Fibroblast of lung (primary cell): ENCODE data around the gene PIR. TPM values are rescaled to one million over a fixed set of nuclear protein-coding genes. Genes with fewer than 3 reads are reported as not detected.
A peak's percentile ranks its signal among the peaks of the same experiment; 100 is the strongest.

Source experiments
- DNase-seq, 2 donors: peaks; one replicate each; pipeline versions ENCODE4 v3.0.0 to v3.0.0-alpha.2; 2010; ENCODE audit warnings: low read depth in 2 of 2
- H2AFZ ChIP-seq: 2 replicates; pipeline ENCODE4 v1.5.1; 2012; ENCODE audit warnings: low read length, control low read depth, inconsistent platforms
- H3K27ac ChIP-seq: 2 replicates; pipeline ENCODE4 v1.5.1; 2011; ENCODE audit warnings: low read length, control low read depth; ENCODE audit not compliant: insufficient read depth
- H3K27me3 ChIP-seq: 2 replicates; pipeline ENCODE4 v1.5.1; 2011; ENCODE audit warnings: mild to moderate bottlenecking, low read length; ENCODE audit not compliant: control insufficient read depth, insufficient read depth
- H3K36me3 ChIP-seq: 2 replicates; pipeline ENCODE4 v1.5.1; 2011; ENCODE audit warnings: low read length; ENCODE audit not compliant: control insufficient read depth, insufficient read depth
- H3K4me1 ChIP-seq: 2 replicates; pipeline ENCODE4 v1.5.1; 2011; ENCODE audit warnings: low read length; ENCODE audit not compliant: control insufficient read depth, insufficient read depth; ENCODE audit errors: extremely low read depth
- H3K4me2 ChIP-seq: 2 replicates; pipeline ENCODE4 v1.5.1; 2011; ENCODE audit warnings: low read length, control low read depth; ENCODE audit not compliant: insufficient read depth; ENCODE audit errors: extremely low read depth
- H3K4me3 ChIP-seq, 4 experiments: fragments of 200-600 bp in 1 of 4; sonication (generic) in 1 of 4; replicated peaks in 1 of 4; 2 replicates each; pipeline ENCODE4 v1.5.1; 2011 to 2016; ENCODE audit warnings: low read length in 4 of 4, low read depth in 3 of 4, mild to moderate bottlenecking in 3 of 4, control low read depth in 2 of 4, inconsistent platforms in 1 of 4, mixed read lengths in 1 of 4; ENCODE audit not compliant: insufficient read depth in 1 of 4; ENCODE audit errors: control extremely low read depth in 1 of 4
- H3K79me2 ChIP-seq: 2 replicates; pipeline ENCODE4 v1.5.1; 2012; ENCODE audit warnings: mild to moderate bottlenecking, low read length, inconsistent platforms; ENCODE audit not compliant: control insufficient read depth, insufficient read depth
- H3K9ac ChIP-seq: 2 replicates; pipeline ENCODE4 v1.5.1; 2011; ENCODE audit warnings: mild to moderate bottlenecking, low read length, control low read depth; ENCODE audit not compliant: insufficient read depth
- H3K9me3 ChIP-seq: 2 replicates; pipeline ENCODE4 v1.5.1; 2012; ENCODE audit warnings: low read depth, low read length; ENCODE audit not compliant: control insufficient read depth, insufficient read depth
- H4K20me1 ChIP-seq: 2 replicates; pipeline ENCODE4 v1.5.1; 2011; ENCODE audit warnings: low read length; ENCODE audit not compliant: control insufficient read depth, insufficient read depth; ENCODE audit errors: extremely low read depth
- EZH2 ChIP-seq: IDR thresholded peaks from 2 replicates; pipeline ENCODE4 v1.5.1; 2012; ENCODE audit warnings: low read length, control low read depth, mild to moderate bottlenecking; ENCODE audit errors: missing control alignments
- polyA plus RNA-seq, 2 donors: library from polyadenylated mRNA; depleted of rRNA in 1 of 2; stranded (reverse) in 1 of 2; unstranded in 1 of 2; fragments of >200 nt; gene quantifications; 2 replicates each; pipeline ENCODE4 v1.2.1, GENCODE V29; 2011 to 2012; ENCODE audit warnings: missing spikeins in 1 of 2
- total RNA-seq: library from RNA; depleted of rRNA; stranded (reverse); fragments of >200 nt; gene quantifications from 2 replicates; pipeline ENCODE4 v1.2.1, GENCODE V29; 2014
- TF ChIP-seq, protein P1 (sequence below), 2 donors: IDR thresholded peaks in 1 of 2; conservative IDR thresholded peaks in 1 of 2; 1 replicate in 1 of 2; 2 replicates in 1 of 2; pipeline ENCODE4 v1.5.1; 2011 to 2012; ENCODE audit warnings: low read length in 2 of 2, control low read depth in 1 of 2, inconsistent platforms in 1 of 2, low read depth in 1 of 2, mild to moderate bottlenecking in 1 of 2

The PIR gene
- total and polyA plus RNA-seq, 2 donors (not counting 1 experiment from before 2014, with no cell fraction given) = 17.0 to 19.9 TPM

DNA sequence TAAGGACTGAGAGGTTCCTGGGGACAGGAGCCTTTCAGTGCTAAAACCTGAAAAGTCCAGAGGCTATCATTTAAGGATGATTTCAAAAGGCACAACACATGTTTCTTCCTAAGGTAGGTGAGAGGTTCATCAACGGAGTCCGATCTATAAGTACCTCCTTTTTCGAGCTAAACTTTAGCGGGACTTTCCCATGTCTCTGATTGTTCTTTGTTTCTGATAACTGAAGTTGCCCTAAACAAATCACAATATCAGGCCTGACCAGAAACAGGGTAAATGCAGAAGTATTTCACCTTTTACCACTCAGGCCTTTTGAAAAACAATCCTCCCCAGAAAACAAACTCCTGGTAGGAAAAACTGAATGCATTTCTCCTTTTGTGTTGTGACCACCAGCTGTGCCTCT, 17.6 kb downstream of the PIR start:
- no peaks in the 10 kb centered on the region for H3K27me3 ChIP-seq
- H3K36me3 ChIP-seq = no peaks in the 10 kb centered on the region
- no peak for DNase-seq
- no peak overlapping the region for H3K27ac ChIP-seq
- H3K4me1 ChIP-seq = no peaks in the 10 kb centered on the region
- TF ChIP-seq, protein P1, sequence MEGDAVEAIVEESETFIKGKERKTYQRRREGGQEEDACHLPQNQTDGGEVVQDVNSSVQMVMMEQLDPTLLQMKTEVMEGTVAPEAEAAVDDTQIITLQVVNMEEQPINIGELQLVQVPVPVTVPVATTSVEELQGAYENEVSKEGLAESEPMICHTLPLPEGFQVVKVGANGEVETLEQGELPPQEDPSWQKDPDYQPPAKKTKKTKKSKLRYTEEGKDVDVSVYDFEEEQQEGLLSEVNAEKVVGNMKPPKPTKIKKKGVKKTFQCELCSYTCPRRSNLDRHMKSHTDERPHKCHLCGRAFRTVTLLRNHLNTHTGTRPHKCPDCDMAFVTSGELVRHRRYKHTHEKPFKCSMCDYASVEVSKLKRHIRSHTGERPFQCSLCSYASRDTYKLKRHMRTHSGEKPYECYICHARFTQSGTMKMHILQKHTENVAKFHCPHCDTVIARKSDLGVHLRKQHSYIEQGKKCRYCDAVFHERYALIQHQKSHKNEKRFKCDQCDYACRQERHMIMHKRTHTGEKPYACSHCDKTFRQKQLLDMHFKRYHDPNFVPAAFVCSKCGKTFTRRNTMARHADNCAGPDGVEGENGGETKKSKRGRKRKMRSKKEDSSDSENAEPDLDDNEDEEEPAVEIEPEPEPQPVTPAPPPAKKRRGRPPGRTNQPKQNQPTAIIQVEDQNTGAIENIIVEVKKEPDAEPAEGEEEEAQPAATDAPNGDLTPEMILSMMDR (conservative IDR thresholded peaks at IDR 0.05 in 1 of 2, IDR thresholded peaks at IDR 0.05 in 1 of 2; ENCODE audit: low read depth in 1 of 2, low read length in 2 of 2) = no peak
- TF ChIP-seq EZH2 = no peak
- H3K9me3 ChIP-seq = no peaks in the 10 kb centered on the region
- H3K4me2 ChIP-seq = no peak overlapping the region
- H3K4me3 ChIP-seq = no peak overlapping the region
- H4K20me1 ChIP-seq = no peaks in the 10 kb centered on the region
- H3K79me2 ChIP-seq = no peaks in the 10 kb centered on the region
- H3K9ac ChIP-seq = no peak overlapping the region
- H2AFZ ChIP-seq = no peak overlapping the region

DNA sequence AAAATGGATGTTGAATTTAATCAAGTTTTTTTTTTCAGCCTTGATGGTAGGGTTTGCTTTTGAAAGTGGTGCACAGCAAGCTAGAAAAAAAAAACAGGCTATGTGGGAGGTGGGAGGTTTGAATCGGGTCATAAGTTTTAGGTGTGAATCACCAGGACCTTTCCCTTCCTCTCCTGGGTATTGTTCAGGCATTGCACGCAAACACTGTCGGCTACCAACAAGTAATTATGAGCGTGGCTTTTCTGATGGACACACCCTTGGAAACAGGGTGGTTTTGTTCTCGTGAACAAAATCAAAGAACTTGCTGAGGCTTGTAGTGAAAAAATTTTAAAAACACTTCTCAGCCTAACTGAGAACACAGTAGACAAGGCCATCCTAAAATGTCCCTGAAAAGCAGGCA, 18.1 kb downstream of the PIR start:
- Histone ChIP-seq H3K4me2 (no peak overlapping the region), H3K9ac (no peak overlapping the region)

DNA sequence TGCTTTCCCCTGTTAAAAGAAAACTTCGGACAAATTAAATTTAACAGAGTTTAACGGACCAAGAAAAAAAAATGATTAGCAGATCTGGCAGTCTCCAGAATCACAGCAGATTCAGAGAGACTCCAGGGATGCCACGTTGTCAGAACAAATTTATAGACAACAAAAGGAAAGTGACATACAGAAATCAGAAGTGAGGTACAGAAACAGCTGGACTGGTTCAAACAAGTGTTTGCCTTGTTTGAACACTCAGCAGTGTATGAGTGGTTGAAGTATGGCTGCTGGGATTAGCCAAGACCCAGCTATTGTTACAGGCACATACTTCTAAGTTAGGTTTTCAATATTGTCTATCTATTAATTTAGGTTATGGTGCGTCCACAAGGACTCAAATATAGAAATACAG, 19.1 kb downstream of the PIR start:
- Histone ChIP-seq H3K36me3 (no peaks in the 10 kb centered on the region), H3K9me3 (no peaks in the 10 kb centered on the region), H3K79me2 (no peaks in the 10 kb centered on the region), H3K4me2 (no peak overlapping the region), H3K27ac (no peak overlapping the region), H3K9ac (no peak overlapping the region), H3K4me3 (no peak overlapping the region), H3K4me1 (no peaks in the 10 kb centered on the region), H3K27me3 (no peaks in the 10 kb centered on the region), H2AFZ (no peak overlapping the region), H4K20me1 (no peaks in the 10 kb centered on the region)
- DNase-seq = no peak
- TF ChIP-seq, protein P1 (conservative IDR thresholded peaks at IDR 0.05 in 1 of 2, IDR thresholded peaks at IDR 0.05 in 1 of 2; ENCODE audit: low read depth in 1 of 2, low read length in 2 of 2) = no peak
- TF ChIP-seq EZH2 = no peak

More for the DNA sequence above, 18.1 kb downstream of the PIR start:
- no peak overlapping the region for H3K27ac ChIP-seq
- no peaks in the 10 kb centered on the region for H3K36me3 ChIP-seq
- H3K4me1 ChIP-seq = no peaks in the 10 kb centered on the region
- H3K9me3 ChIP-seq = no peaks in the 10 kb centered on the region
- H3K4me3 ChIP-seq = no peak overlapping the region
- DNase-seq = peak in 1 of 2 donors; percentile 52
- H3K27me3 ChIP-seq = no peaks in the 10 kb centered on the region
- H3K79me2 ChIP-seq = no peaks in the 10 kb centered on the region
- no peaks in the 10 kb centered on the region for H4K20me1 ChIP-seq
- TF ChIP-seq, protein P1 (conservative IDR thresholded peaks at IDR 0.05 in 1 of 2, IDR thresholded peaks at IDR 0.05 in 1 of 2; ENCODE audit: low read depth in 1 of 2, low read length in 2 of 2) = no peak
- TF ChIP-seq EZH2 = no peak
- no peak overlapping the region for H2AFZ ChIP-seq
